Lung (tissue), 12 donors: ENCODE measurements around the gene KIRREL1. TPM values are rescaled to one million over a fixed set of nuclear protein-coding genes. Genes with fewer than 3 reads are reported as not detected.

ENCODE experiments used
- ATAC-seq: fragments of 200-7000 bp; cut with Tn5 transposase; one replicate; pipeline ENCODE4 v1.9.1; 2020; ENCODE audit warnings: moderate number of reproducible peaks; ENCODE audit not compliant: insufficient read depth, low FRiP score
- DNase-seq, 3 donors: peaks; one replicate each; pipeline ENCODE4 v3.0.0-alpha.2; 2013 to 2017
- H3K27ac ChIP-seq, 2 donors: one replicate each; pipeline ENCODE4 v1.5.1; 2013; ENCODE audit warnings: mild to moderate bottlenecking in 2 of 2, moderate library complexity in 2 of 2, control low read depth in 1 of 2, inconsistent platforms in 1 of 2, low read depth in 1 of 2, low read length in 1 of 2
- H3K27me3 ChIP-seq, 3 donors: one replicate each; pipeline ENCODE4 v1.5.1; 2013; ENCODE audit warnings: low read length in 2 of 3; ENCODE audit not compliant: control insufficient read depth in 3 of 3, insufficient read depth in 3 of 3
- H3K36me3 ChIP-seq, 4 donors: one replicate each; pipeline ENCODE4 v1.5.1; 2013; ENCODE audit warnings: low read length in 4 of 4, mild to moderate bottlenecking in 1 of 4, moderate library complexity in 1 of 4; ENCODE audit not compliant: control insufficient read depth in 4 of 4, insufficient read depth in 4 of 4
- H3K4me1 ChIP-seq, 5 donors: one replicate each; pipeline ENCODE4 v1.5.1; 2013; ENCODE audit warnings: low read length in 5 of 5, mild to moderate bottlenecking in 2 of 5, moderate library complexity in 1 of 5; ENCODE audit not compliant: control insufficient read depth in 5 of 5, insufficient read depth in 5 of 5
- H3K4me3 ChIP-seq: one replicate; pipeline ENCODE4 v1.5.1; 2013; ENCODE audit warnings: mild to moderate bottlenecking, control low read depth, moderate library complexity
- H3K9ac ChIP-seq, 2 donors: one replicate each; pipeline ENCODE4 v1.5.1; 2013; ENCODE audit warnings: low read length in 2 of 2, control low read depth in 1 of 2; ENCODE audit not compliant: insufficient read depth in 1 of 2
- H3K9me3 ChIP-seq, 4 donors: one replicate each; pipeline ENCODE4 v1.5.1; 2013; ENCODE audit warnings: low read length in 3 of 4, mild to moderate bottlenecking in 1 of 4, moderate library complexity in 1 of 4; ENCODE audit not compliant: control insufficient read depth in 4 of 4, insufficient read depth in 3 of 4
- WGBS, 2 donors: extraction: QIAGEN DNeasy Blood & Tissue Kit; methylation state at CpG; one replicate each; pipeline ENCODE4 v1.1.7; 2013; 5-methylcytosine and 5-hydroxymethylcytosine counted together
- polyA plus RNA-seq, 2 donors: library from polyadenylated mRNA; stranded (reverse); fragments of 200-250 nt; gene quantifications; one replicate each; pipeline ENCODE4 v1.2.1, GENCODE V29; 2013
- total RNA-seq, 2 donors: library from RNA; depleted of rRNA in 1 of 2; stranded (reverse); fragments of >200 nt in 1 of 2; gene quantifications; one replicate each; pipeline ENCODE4 v1.2.1, GENCODE V29; 2014 to 2021
- TF ChIP-seq, protein P1 (sequence below): IDR thresholded peaks from 2 replicates; pipeline ENCODE4 v1.5.1; 2012; ENCODE audit warnings: mild to moderate bottlenecking; ENCODE audit errors: control extremely low read depth, extremely low read depth
- donor health status: control.
- donor health status: control.
- donor health status: Bipolar disorder and iron deficiency.
- donor health status: healthy.
- donor health status: DM: yes; HTN: yes; CAD: no.

KIRREL1 gene
- total and polyA plus RNA-seq, 4 donors: 7.5 to 41.8 (median 26.5) TPM

GRCh38 chr1:158022554-158023312, 29.3 kb downstream of the KIRREL1 start:
- DNase-seq (peak; percentile 63 to 91 (median 87)), ATAC-seq (no peak)
- Histone ChIP-seq H3K4me1 (peaks cover 0 to 70% (median 43%) of the 10 kb centered on the region in 5 donors), H3K9ac (peak overlapping the region in 1 of 2 donors; percentile 26), H3K4me3 (no peak overlapping the region), H3K27me3 (no peaks in the 10 kb centered on the region), H3K27ac (peak overlapping the region in 1 of 2 donors; percentile 71), H3K9me3 (no peaks in the 10 kb centered on the region), H3K36me3 (no peaks in the 10 kb centered on the region)
- TF ChIP-seq, protein P1, sequence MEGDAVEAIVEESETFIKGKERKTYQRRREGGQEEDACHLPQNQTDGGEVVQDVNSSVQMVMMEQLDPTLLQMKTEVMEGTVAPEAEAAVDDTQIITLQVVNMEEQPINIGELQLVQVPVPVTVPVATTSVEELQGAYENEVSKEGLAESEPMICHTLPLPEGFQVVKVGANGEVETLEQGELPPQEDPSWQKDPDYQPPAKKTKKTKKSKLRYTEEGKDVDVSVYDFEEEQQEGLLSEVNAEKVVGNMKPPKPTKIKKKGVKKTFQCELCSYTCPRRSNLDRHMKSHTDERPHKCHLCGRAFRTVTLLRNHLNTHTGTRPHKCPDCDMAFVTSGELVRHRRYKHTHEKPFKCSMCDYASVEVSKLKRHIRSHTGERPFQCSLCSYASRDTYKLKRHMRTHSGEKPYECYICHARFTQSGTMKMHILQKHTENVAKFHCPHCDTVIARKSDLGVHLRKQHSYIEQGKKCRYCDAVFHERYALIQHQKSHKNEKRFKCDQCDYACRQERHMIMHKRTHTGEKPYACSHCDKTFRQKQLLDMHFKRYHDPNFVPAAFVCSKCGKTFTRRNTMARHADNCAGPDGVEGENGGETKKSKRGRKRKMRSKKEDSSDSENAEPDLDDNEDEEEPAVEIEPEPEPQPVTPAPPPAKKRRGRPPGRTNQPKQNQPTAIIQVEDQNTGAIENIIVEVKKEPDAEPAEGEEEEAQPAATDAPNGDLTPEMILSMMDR: no peak
- WGBS, 2 donors: 43 to 62% methylated on average over 7 of the region's 7 CpGs

DNA sequence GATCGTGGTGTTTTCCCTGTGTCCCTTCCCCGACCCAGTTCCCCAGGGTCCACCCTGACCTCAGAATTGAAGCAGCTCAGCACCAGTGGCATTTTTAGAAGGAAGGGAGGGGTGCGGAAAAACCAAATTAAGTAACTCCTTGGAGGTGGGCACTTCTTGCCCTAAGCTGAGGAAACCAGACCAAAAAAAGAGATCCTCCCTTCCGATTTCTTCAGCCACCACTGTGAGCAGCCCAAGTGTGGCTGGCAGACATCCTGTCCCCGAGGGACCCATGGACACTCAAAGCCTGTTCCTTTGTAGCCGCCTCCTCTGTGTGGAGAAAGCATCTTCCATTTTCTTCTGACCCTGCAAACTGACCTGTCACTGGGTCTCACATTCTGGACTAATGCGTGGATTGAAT, 31.3 kb downstream of the KIRREL1 start:
- DNase-seq: no peak
- TF ChIP-seq, protein P1: no peak
- Histone ChIP-seq H3K36me3 (peaks cover 0 to 3% (median 0%) of the 10 kb centered on the region in 4 donors), H3K4me3 (no peak overlapping the region), H3K9me3 (no peaks in the 10 kb centered on the region), H3K27me3 (no peaks in the 10 kb centered on the region), H3K27ac (peak overlapping the region; percentile 21 to 22), H3K4me1 (peaks cover 0 to 50% (median 25%) of the 10 kb centered on the region in 5 donors), H3K9ac (no peak overlapping the region)
- 83 to 84% methylated on average over 7 of the region's 7 CpGs for WGBS, 2 donors
- ATAC-seq: no peak

- WGBS, 2 donors: 67 to 82% methylated on average over 6 of the region's 6 CpGs
- ATAC-seq (no peak), DNase-seq (no peak)
- no peak overlapping the region for H3K9ac ChIP-seq
- H3K4me3 ChIP-seq: no peak overlapping the region
- no peaks in the 10 kb centered on the region for H3K9me3 ChIP-seq
- H3K4me1 ChIP-seq: peaks cover 0 to 41% (median 17%) of the 10 kb centered on the region in 5 donors
- H3K36me3 ChIP-seq: peaks cover 0 to 4% (median 1%) of the 10 kb centered on the region in 4 donors
- peak overlapping the region in 1 of 2 donors; percentile 21 for H3K27ac ChIP-seq
- no peaks in the 10 kb centered on the region for H3K27me3 ChIP-seq
- TF ChIP-seq, protein P1: no peak
Measured at GRCh38 chr1:158025576-158026230, 32.3 kb downstream of the KIRREL1 start.
